SIG-M5 (cell line): ENCODE data around the gene RAB11FIP4.

Source experiments
- DNase-seq: peaks from one replicate; lab custom pipeline; 2025; lab: John Stamatoyannopoulos, UW

RAB11FIP4 gene

GRCh38 chr17:31411707-31412285, 20.3 kb downstream of the RAB11FIP4 start:
- no peak for DNase-seq

GRCh38 chr17:31412511-31412910, 21.0 kb downstream of the RAB11FIP4 start:
- DNase-seq: no peak

GRCh38 chr17:31413081-31413799, 21.8 kb downstream of the RAB11FIP4 start:
- no peak for DNase-seq

GRCh38 chr17:31413874-31414549, 22.5 kb downstream of the RAB11FIP4 start:
- no peak for DNase-seq

GRCh38 chr17:31414550-31414918, 23.1 kb downstream of the RAB11FIP4 start:
- DNase-seq: no peak

GRCh38 chr17:31415004-31415454, 23.6 kb downstream of the RAB11FIP4 start:
- DNase-seq: peak; percentile 71

- no peak for DNase-seq
These were observed 24.4 kb downstream of the RAB11FIP4 start for GRCh38 chr17:31415640-31416502.

GRCh38 chr17:31416503-31416923, 25.0 kb downstream of the RAB11FIP4 start:
- DNase-seq: no peak

GRCh38 chr17:31417051-31417792, 25.7 kb downstream of the RAB11FIP4 start:
- no peak for DNase-seq

- no peak for DNase-seq
These were observed 27.4 kb downstream of the RAB11FIP4 start for GRCh38 chr17:31418773-31419350.

- no peak for DNase-seq
These were observed 31.0 kb downstream of the RAB11FIP4 start for GRCh38 chr17:31422443-31422842.

GRCh38 chr17:31424944-31425281, 33.4 kb downstream of the RAB11FIP4 start:
- DNase-seq: no peak

- DNase-seq: no peak
These were observed 34.0 kb downstream of the RAB11FIP4 start for GRCh38 chr17:31425282-31426040.

- no peak for DNase-seq
These were observed 36.2 kb downstream of the RAB11FIP4 start for GRCh38 chr17:31427684-31428083.

- no peak for DNase-seq
These were observed 36.6 kb downstream of the RAB11FIP4 start for GRCh38 chr17:31428111-31428510.

- DNase-seq: no peak
These were observed 37.0 kb downstream of the RAB11FIP4 start for GRCh38 chr17:31428512-31428911.

- DNase-seq: no peak
These were observed 39.8 kb downstream of the RAB11FIP4 start for GRCh38 chr17:31431098-31431851.

GRCh38 chr17:31431852-31432658, 40.6 kb downstream of the RAB11FIP4 start:
- DNase-seq: no peak
